K562 (cell line): ENCODE data around the gene PPIE. TPM values are rescaled to one million over a fixed set of nuclear protein-coding genes. Genes with fewer than 3 reads are reported as not detected.

Experiments
- BACH1 ChIP-seq: fragments of 200-800 bp; sonication (Bioruptor generic); IDR thresholded peaks from 2 replicates; pipeline ENCODE4 v1.6.1; 2016; ENCODE audit warnings: missing genetic modification characterization, missing compliant biosample characterization
- CHD2 ChIP-seq: IDR thresholded peaks from 2 replicates; pipeline ENCODE4 v1.6.1; 2011; ENCODE audit warnings: low read depth, low read length
- ERF ChIP-seq: fragments of 450-650 bp; formaldehyde crosslinking; IDR thresholded peaks from 2 replicates; pipeline ENCODE4 v1.4.0; 2020; ENCODE audit warnings: mild to moderate bottlenecking, mixed read lengths
- FOXA3 ChIP-seq, 2 experiments: fragments of 450-650 bp in 1 of 2; sonication (generic) in 1 of 2; formaldehyde crosslinking; IDR thresholded peaks in 1 of 2; conservative IDR thresholded peaks in 1 of 2; 2 replicates each; pipeline versions ENCODE4 v1.4.0 to v1.8.0; 2020 to 2022; ENCODE audit warnings: mild to moderate bottlenecking in 2 of 2, missing genetic modification reagents in 1 of 2
- IFI16 ChIP-seq: fragments of 250-450 bp; sonication (Bioruptor Pico); IDR thresholded peaks from 2 replicates; pipeline ENCODE4 v2.1.2; 2022; ENCODE audit warnings: mild to moderate bottlenecking, inconsistent platforms
- KDM1A ChIP-seq, 2 experiments: fragments of 450-650 bp; IDR thresholded peaks; 2 replicates each; pipeline ENCODE4 v1.6.1; 2016; ENCODE audit warnings: mild to moderate bottlenecking in 2 of 2
- KDM5B ChIP-seq: fragments of 200-600 bp; sonication (generic); IDR thresholded peaks from 2 replicates; pipeline ENCODE4 v1.6.1; 2012; ENCODE audit warnings: low read depth, mild to moderate bottlenecking, moderate library complexity, low read length, control low read depth, inconsistent platforms; ENCODE audit not compliant: insufficient replicate concordance
- MYC ChIP-seq, 2 experiments: fragments of 250-450 bp in 1 of 2; sonication (Bioruptor Pico) in 1 of 2; IDR thresholded peaks; 2 replicates each; pipeline versions ENCODE4 v1.5.1 to v1.6.1; 2012 to 2021; ENCODE audit warnings: low read depth in 2 of 2, borderline replicate concordance in 1 of 2, improper control_type of control experiment in 1 of 2, low read length in 1 of 2, mild to moderate bottlenecking in 1 of 2, moderate library complexity in 1 of 2
- NR2C1 ChIP-seq, 2 experiments: fragments of 450-650 bp; IDR thresholded peaks; 2 replicates each; pipeline ENCODE4 v1.6.1; 2017; ENCODE audit warnings: mild to moderate bottlenecking in 2 of 2, antibody characterized with exemption in 1 of 2, inconsistent platforms in 1 of 2, missing compliant biosample characterization in 1 of 2, missing genetic modification characterization in 1 of 2
- NRF1 ChIP-seq, 2 experiments: fragments of 450-650 bp; IDR thresholded peaks in 1 of 2; conservative IDR thresholded peaks in 1 of 2; 2 replicates each; pipeline ENCODE4 v1.6.1; 2014; ENCODE audit warnings: mild to moderate bottlenecking in 2 of 2
- PHB ChIP-seq: fragments of 250-450 bp; sonication (Bioruptor Pico); IDR thresholded peaks from 2 replicates; pipeline ENCODE4 v1.5.0; 2021
- POLR2AphosphoS5 ChIP-seq: IDR thresholded peaks from 2 replicates; pipeline ENCODE4 v1.6.1; 2011; ENCODE audit warnings: mild to moderate bottlenecking, low read depth, low read length, moderate library complexity; ENCODE audit not compliant: control insufficient read depth, insufficient read depth
- TAF7 ChIP-seq: fragments of 450-650 bp; IDR thresholded peaks from 2 replicates; pipeline ENCODE4 v1.6.1; 2016; ENCODE audit warnings: missing genetic modification characterization, missing compliant biosample characterization
- TCF3 ChIP-seq: sonication (generic); formaldehyde crosslinking; IDR thresholded peaks from 2 replicates; pipeline ENCODE4 v1.4.0; 2020; ENCODE audit warnings: mild to moderate bottlenecking, missing genetic modification reagents
- U2AF2 ChIP-seq: fragments of 200-400 bp; formaldehyde crosslinking; optimal IDR thresholded peaks from 2 replicates; pipeline ENCODE3; 2017; ENCODE audit warnings: low read depth, mild to moderate bottlenecking, low read length
- ZNF12 ChIP-seq: sonication (generic); formaldehyde crosslinking; IDR thresholded peaks from 2 replicates; pipeline ENCODE4 v1.4.0; 2020; ENCODE audit warnings: mild to moderate bottlenecking, missing genetic modification reagents
- ZNF586 ChIP-seq: fragments of 450-650 bp; formaldehyde crosslinking; conservative IDR thresholded peaks from 2 replicates; pipeline ENCODE4 v1.4.0; 2020; ENCODE audit warnings: mild to moderate bottlenecking, moderate library complexity
- polyA plus RNA-seq, 8 experiments: library from polyadenylated mRNA; depleted of rRNA in 4 of 8; stranded (reverse) in 5 of 8; unstranded in 3 of 8; fragments of >200 nt; fragmentation: Nextera tagmentation in 2 of 8; fragmentation: Illumina TruSeq in 1 of 8; extraction: Ambion mirVana in 2 of 8; extraction: Trizol in 1 of 8; gene quantifications; 2 replicates each; pipeline versions ENCODE4 v1.2.1 to v1.2.3, GENCODE V29; 2011 to 2014; ENCODE audit warnings: inconsistent platforms in 1 of 8, missing spikeins in 1 of 8
- total RNA-seq, 7 experiments: library from RNA; depleted of rRNA in 6 of 7; stranded (reverse); fragments of >200 nt in 6 of 7; fragmentation: Illumina TruSeq in 2 of 7; extraction: Trizol in 2 of 7; gene quantifications; 2 replicates each; pipeline versions ENCODE4 v1.2.1 to v1.2.3, GENCODE V29; 2011 to 2021; ENCODE audit warnings: low replicate concordance in 1 of 7
- TF ChIP-seq, protein P1 (sequence below): sonication (generic); formaldehyde crosslinking; IDR thresholded peaks from 2 replicates; pipeline ENCODE4 v1.8.0; 2022; ENCODE audit warnings: mild to moderate bottlenecking, missing genetic modification reagents
- TF ChIP-seq, protein P2 (sequence below): fragments of 250-450 bp; sonication (Bioruptor Pico); IDR thresholded peaks from 2 replicates; pipeline ENCODE4 v1.6.1; 2021; ENCODE audit warnings: mild to moderate bottlenecking
- TF ChIP-seq, protein P3 (sequence below): fragments of 250-450 bp; sonication (Bioruptor Pico); IDR thresholded peaks from 2 replicates; pipeline ENCODE4 v1.4.0; 2020; ENCODE audit warnings: mild to moderate bottlenecking, moderate library complexity
- TF ChIP-seq, protein P4 (sequence below): fragments of 450-650 bp; IDR thresholded peaks from 2 replicates; pipeline ENCODE4 v1.6.1; 2014; ENCODE audit warnings: low read depth, mild to moderate bottlenecking, moderate library complexity, borderline replicate concordance
- TF ChIP-seq, protein P5 (sequence below): sonication (generic); formaldehyde crosslinking; IDR thresholded peaks from 2 replicates; pipeline ENCODE4 v1.8.0; 2022; ENCODE audit warnings: mild to moderate bottlenecking, missing genetic modification reagents

The PPIE gene
- total and polyA plus RNA-seq, 9 of the 15 experiments (the other 6 are each of a cell fraction or from before 2014, with no cell fraction given) = 75.4 to 444 (median 131) TPM

DNA sequence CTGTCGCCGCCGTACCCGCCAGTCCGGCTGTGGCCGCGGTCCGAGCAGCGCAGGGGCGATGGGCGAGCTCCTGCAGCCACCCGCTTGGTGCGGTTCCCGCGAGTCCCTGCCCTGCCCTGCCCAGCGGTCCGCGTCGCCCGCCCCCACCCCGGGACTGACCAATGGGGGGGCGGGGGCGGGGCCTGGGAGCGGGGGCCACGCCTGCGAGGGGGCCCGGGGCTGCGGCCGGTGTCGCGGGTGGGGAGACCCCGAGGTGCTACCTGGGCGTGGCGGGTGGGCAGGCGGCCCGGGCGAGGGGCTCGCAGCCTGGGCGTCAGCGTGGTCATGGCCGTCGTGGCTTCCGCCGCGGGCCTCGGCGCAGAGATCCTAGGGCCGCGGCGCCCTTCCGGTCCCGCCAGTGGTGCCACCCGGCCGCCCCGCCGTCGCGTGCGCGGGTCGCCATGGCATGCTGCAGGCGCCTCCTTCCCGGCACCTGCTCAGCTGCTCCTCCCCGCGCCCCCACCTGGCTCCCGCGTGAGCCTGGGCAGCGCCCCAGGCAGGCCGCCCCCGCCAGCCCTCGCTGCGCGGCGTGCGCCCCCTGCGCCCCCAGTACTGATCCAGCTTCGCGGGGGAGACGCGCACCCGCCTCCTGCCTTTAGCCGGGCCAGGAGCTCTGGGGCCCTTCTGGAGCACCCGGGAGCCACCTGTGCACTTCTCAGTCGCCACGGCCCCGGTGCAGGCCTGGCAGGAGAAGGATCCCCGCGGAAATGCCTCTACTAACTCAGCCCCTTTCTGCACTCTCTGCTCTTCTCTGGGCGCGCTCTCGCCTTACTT, 50.3 kb downstream of the PPIE start, which contains the start of gene BMP8B (continued):
- TF ChIP-seq BACH1 (no peak), U2AF2 (no peak), PHB (CRISPR knock-in tag) (no peak), ZNF586 (CRISPR knock-in tag) (no peak), TAF7 (tag) (no peak), MYC (IDR thresholded peaks at IDR 0.05; ENCODE audit: low read depth, low read length) (peak; percentile 73), MYC (CRISPR knock-in tag; IDR thresholded peaks at IDR 0.05; ENCODE audit: borderline replicate concordance, low read depth) (no peak), NR2C1 (IDR thresholded peaks at IDR 0.05) (no peak), NR2C1 (tag; IDR thresholded peaks at IDR 0.05) (no peak), ERF (CRISPR knock-in tag) (peak; percentile 89; the same call in 1 of the 2 replicates), POLR2AphosphoS5 (no peak), FOXA3 (CRISPR knock-in tag; conservative IDR thresholded peaks at IDR 0.05 in 1 of 2, IDR thresholded peaks at IDR 0.05 in 1 of 2) (no peak), KDM1A (IDR thresholded peaks at IDR 0.05) (no peak), TCF3 (0 out of 2 replicates have a peak, but pooled peaks have one; percentile 12), IFI16 (CRISPR knock-in tag) (no peak), KDM5B (no peak), CHD2 (peak; percentile 14; the same call in 1 of the 2 replicates), NRF1 (conservative IDR thresholded peaks at IDR 0.05 in 1 of 2, IDR thresholded peaks at IDR 0.05 in 1 of 2) (peak in 1 of 2 experiments; percentile 24; a peak in 2 of 4 replicates), ZNF12 (CRISPR knock-in tag) (peak; percentile 74; the same call in 1 of the 2 replicates)
- TF ChIP-seq, protein P1, sequence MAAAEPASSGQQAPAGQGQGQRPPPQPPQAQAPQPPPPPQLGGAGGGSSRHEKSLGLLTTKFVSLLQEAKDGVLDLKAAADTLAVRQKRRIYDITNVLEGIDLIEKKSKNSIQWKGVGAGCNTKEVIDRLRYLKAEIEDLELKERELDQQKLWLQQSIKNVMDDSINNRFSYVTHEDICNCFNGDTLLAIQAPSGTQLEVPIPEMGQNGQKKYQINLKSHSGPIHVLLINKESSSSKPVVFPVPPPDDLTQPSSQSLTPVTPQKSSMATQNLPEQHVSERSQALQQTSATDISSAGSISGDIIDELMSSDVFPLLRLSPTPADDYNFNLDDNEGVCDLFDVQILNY (CRISPR knock-in tag) = 0 out of 2 replicates have a peak, but pooled peaks have one; percentile 38
- TF ChIP-seq, protein P2, sequence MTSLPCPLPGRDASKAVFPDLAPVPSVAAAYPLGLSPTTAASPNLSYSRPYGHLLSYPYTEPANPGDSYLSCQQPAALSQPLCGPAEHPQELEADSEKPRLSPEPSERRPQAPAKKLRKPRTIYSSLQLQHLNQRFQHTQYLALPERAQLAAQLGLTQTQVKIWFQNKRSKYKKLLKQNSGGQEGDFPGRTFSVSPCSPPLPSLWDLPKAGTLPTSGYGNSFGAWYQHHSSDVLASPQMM (CRISPR knock-in tag) = no peak
- TF ChIP-seq, protein P3, sequence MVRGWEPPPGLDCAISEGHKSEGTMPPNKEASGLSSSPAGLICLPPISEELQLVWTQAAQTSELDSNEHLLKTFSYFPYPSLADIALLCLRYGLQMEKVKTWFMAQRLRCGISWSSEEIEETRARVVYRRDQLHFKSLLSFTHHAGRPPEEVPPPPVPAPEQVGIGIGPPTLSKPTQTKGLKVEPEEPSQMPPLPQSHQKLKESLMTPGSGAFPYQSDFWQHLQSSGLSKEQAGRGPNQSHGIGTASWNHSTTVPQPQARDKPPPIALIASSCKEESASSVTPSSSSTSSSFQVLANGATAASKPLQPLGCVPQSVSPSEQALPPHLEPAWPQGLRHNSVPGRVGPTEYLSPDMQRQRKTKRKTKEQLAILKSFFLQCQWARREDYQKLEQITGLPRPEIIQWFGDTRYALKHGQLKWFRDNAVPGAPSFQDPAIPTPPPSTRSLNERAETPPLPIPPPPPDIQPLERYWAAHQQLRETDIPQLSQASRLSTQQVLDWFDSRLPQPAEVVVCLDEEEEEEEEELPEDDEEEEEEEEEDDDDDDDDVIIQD = peak; percentile 55; the same call in 1 of the 2 replicates
- TF ChIP-seq, protein P4, sequence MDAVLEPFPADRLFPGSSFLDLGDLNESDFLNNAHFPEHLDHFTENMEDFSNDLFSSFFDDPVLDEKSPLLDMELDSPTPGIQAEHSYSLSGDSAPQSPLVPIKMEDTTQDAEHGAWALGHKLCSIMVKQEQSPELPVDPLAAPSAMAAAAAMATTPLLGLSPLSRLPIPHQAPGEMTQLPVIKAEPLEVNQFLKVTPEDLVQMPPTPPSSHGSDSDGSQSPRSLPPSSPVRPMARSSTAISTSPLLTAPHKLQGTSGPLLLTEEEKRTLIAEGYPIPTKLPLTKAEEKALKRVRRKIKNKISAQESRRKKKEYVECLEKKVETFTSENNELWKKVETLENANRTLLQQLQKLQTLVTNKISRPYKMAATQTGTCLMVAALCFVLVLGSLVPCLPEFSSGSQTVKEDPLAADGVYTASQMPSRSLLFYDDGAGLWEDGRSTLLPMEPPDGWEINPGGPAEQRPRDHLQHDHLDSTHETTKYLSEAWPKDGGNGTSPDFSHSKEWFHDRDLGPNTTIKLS = peak; percentile 45; the same call in 1 of the 2 replicates
- TF ChIP-seq, protein P5, sequence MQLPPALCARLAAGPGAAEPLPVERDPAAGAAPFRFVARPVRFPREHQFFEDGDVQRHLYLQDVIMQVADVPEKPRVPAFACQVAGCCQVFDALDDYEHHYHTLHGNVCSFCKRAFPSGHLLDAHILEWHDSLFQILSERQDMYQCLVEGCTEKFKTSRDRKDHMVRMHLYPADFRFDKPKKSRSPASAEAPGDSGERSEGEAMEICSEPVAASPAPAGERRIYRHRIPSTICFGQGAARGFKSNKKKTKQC = peak; percentile 83; the same call in 1 of the 2 replicates
